ENCODE results near the gene DYRK1B.
A peak's percentile ranks its signal among the peaks of the same experiment; 100 is the strongest.

Gene DYRK1B

DNA sequence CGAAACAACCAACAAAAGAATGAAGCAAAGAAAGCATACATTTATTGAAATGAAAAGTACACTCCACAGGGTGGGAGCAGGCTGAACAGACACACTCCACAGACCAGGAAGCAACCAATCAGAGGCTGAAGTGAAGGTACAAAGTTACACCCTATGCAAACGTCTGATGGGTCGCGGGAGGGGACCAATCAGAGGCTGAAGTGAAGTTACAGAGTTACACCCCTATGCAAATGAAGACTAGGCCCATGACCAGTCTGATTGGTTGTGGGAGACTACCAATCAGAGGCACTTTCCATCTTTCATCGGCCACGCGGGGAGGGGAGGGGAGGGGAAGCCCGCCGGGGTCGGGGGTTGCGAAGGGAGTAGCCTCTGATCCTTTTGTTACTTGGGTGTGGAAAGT lies 24.6 kb upstream of the DYRK1B start:
- no peak for DNase-seq (ENCODE audit: low read depth)

DNA sequence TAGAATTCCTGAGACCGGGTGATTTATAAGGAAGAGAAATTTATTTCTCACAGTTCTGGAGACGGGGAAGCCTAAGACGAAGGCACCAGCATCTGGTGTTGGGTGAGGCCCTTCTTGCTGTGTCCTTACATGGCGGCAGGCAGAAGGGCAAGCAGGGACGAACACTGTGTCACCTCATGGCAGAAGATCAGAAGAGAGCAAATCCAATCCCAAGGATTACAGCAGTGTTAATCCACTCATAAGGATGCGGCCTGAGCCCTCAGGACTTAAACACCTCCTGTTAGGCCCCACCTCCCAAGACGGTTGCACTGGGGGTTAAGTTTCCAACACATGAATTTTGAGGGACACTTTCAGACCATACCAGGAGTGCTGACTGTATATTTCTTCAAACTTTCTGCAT lies 18.9 kb upstream of the DYRK1B start:
- DNase-seq (ENCODE audit: low read depth): no peak

DNA sequence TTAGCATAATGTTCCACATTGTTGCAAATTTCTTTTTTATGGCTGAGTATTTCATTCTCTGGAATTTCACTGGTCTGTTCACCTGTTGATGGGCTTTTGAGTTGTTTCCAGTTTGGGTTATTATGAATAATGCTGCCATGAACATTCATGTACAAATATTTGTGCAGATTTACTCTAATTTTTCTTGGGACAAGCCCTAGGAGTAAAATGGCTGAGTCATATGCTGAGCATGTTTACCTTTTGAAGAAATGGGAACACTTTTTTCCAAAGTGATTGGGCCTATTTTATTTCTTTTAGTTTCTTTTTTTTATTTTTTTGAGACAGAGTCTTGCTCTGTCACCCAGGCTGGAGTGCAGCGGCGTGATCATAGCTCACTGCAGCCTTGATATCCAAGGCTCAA lies 16.9 kb upstream of the DYRK1B start:
- DNase-seq (ENCODE audit: low read depth): no peak

DNA sequence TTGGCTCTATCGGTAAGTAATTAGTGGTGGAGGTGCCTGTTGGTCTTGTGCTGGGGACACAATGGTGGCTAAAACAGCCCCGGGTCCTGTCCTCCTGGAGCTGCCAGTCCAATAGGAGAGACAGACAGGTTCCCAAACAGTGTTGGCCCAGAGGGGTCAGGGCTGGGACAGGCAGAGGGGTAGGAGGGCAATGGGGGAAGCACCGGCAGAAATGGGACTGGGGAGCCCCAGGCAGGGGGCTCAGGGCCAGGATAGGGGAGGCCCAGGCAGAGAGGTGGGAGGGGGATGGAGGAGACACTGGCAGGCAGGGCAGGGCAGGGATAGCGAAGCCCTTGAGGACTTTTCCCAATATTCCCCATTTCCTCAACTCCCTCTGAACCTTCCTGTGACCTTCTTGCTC lies 14.4 kb upstream of the DYRK1B start:
- no peak for DNase-seq (ENCODE audit: low read depth)

DNA sequence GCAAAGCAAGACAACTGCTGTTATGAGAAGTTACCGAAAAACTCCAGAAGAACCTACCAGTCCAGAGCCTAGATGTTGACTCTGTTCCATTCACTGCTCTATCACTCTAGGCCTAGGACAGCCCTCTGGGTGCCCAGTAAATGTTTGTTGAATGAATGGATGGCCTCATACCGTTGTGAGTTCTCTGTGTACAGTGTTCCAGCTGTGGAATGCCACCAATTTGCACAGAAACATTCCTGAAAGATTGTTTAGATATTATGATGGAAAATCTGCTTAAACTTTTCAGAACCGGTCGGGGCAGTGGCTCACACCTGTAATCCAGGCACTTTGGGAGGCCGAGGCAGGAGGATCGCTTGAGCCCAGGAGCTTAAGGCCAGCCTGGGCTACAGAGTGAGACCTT lies 13.6 kb upstream of the DYRK1B start:
- no peak for DNase-seq (ENCODE audit: low read depth)

DNA sequence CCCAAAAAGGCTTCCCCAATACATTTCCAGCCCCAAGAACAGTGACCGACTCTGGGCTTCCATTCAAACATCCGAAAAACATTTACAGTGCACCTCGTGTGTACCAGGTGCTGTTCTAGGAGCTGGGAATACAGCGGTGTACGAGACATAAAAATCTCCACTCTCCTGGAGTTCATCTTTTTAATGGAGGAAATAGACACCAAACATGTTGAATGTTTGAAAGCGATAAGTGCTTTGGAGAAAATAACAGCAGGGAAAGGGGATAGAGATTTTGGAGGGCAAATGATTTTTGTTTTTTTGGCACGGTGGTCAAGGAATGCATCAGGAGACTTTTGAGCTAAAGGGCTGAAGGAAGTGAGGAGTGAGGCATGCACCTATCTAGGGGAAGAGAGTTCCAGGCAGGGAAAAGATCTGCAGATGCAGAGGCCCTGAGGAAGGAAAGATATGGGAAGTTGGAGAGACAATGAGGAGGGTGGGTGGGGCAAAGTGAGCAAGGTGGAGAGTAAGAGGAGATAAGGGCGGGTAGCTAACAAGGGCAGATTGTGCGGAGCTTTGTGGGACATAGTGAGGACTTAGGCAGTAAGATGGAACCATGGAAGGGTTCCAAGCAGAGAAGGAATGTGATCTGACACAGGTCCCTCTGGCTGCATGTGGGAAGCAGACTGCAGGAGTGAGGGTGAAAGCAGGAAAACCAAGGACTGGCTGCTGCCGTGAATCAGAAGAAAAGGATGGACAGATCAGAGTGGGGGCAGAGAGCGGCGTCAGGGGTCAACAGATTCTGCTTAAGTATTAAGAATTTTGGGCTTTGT lies 12.9 kb upstream of the DYRK1B start:
- DNase-seq (ENCODE audit: low read depth): no peak

DNA sequence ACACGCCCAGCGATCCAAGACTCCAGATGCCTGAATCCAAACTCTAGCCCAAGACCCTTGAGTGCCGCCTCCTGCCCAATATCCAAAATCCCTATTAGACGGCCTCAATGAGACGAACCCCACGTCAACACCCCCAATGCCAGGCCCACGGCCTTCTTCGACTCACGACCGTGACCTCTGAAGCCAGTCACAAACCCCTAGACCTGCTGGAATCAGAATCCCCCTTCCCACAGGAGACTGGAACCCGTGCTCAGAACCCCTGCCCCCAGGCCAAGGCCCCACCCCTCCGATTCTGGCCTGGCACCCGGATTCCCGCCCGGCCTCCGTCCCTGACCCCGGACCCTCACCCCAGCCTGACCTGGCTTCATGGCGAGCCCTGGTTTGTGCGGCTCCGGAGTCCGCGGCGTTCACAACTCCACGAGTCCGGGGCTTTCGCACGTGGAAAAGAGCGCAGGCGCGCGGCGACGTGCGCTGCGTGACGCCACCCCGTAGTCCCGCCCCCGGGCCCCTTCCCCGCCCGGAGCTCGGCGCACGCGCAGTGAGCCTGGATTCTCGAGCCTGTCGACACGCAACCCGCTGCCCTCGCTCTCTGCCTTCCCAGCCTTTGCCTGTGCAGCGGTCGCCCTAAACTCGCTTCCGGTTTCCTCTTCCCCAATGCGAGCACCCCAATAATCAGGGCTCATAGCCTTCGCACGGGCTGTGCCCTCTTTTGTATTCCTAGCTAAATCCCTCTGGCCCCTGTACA lies 12.1 kb upstream of the DYRK1B start, which contains the start of gene FBL:
Gene FBL, minus strand, starts transcription at position 447 of the 745 bp plus-strand sequence. Its CDS starts 79 bp downstream, at position 368.
- peak; percentile 58 for DNase-seq (ENCODE audit: low read depth)

DNA sequence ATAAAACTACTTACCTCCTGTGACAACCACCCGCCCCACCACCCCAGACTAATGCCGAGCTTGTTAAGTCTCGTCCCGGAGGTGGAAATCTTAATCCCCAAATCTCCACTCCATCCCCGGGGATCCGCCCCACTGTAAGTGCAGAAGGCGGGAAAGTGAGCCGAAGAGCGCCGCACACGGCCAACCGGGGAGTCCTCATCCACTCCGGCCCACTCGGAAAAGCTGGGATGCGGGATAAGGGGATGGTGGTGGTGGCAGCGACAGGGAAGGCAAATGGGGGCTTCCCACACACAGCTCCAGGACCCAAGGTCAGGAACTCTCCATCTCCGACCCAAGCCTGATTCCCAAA lies 11.6 kb upstream of the DYRK1B start:
- DNase-seq (ENCODE audit: low read depth): no peak

DNA sequence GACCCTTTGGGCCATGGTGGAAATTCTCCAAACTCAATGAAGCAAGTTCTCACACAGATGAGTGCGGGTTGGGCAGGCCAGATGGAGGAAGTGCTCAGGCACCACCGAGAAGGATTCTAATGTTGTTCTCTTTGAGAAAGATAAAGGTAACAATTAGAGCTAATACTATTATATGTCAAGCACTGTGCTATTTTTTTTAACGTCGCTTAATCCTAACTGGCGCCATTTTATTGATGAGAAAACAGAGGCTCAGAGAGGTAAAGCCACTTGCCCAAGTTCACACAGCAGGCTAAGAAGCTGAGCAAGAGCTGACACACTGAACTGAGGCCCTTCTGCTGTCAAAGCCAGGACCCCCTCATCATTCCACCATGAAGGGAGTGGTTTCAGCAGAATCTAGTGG lies 11.2 kb upstream of the DYRK1B start:
- no peak for DNase-seq (ENCODE audit: low read depth)

DNA sequence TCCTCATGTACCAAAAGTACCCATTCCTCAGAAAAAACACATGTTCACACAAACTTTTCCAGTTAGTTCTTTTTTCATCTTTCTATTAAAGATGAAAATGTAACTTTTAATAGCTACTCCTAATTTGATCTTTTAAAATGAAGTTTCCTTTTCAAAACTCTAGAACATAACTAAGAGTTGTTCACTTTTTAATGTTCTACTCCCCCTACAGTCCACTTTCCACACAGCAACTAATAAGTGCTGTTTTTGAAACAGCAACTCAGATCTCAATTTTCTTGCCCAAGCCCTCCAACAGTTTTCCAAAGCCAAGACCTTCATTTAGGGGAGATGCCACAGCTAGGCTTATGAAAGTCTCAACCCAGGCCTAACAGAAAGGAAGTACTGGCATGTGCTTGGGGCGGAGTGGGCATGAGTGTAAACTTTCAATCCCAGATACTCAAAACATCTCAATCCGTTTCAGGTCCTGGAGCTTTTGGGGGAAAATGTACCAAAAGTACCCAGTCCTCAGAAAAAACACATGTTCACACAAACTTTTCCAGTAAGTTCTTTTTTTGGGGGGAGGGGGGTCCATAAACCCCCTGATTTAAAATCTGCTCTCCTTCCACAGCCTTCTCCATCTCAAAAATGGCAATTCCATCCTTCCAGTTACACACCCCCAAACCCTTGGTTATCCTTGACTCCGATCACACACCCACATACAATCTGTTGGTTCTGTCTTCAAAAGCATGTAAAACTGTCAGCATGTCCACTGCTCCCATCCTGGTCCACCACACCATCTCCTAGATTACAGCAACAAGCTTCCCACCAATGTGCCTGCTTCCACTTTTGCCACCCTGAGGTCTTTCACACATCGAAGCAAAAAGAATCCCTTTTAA lies 10.2 kb upstream of the DYRK1B start:
- peak; percentile 22 for DNase-seq (ENCODE audit: low read depth)

DNA sequence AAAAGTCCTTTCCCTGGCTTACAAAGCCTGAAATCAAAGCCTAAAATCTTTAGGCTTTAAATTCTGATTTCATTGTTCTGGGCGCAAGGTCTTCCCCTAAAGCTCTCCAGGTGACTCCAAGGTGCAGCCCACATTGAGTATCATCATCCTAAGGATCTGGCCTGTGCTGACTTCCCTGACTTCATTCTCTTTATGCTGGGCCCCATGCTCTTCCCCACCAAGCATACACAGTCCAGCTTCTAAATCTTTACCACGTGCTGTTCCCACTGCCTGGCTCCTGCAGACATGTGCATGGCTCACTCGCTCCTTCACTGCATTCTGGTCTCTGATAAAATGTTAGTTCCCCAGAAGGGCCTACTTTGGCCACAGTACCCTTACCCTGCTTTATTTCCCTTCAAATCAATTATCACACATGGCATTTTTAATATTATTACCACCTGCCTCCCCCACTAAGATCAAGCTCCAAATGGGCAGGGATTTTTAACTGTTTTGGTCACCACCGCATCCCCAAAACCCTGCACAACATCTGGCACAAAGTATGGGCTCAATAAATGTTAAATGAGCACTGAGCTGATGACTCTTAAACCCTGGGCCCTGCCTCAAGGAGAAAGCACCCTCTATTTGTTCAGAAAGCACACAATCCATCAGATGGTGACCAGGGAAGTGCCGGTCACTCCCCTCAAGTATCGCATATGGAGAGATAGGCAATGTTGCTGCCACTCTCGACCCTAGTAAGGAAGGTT lies 8.9 kb upstream of the DYRK1B start:
- DNase-seq (ENCODE audit: low read depth): no peak

DNA sequence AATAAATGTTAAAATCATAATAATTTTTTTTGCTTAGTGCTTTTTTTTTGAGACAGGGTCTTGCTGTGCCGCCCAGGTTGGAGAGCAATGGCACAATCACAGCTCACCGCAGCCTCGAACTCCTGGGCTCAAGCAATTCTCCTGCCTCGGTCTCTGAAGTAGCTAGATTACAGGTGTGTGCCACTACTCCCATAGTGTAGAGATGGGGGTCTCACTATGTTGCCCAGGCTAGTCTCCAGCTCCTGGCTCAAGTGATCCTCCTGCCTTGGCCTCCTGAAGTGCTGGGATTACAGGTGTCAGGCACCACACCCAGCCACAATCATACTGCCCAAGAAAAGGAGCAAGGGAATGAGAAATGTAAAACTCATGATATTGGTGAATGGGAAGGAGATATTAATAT lies 7.1 kb upstream of the DYRK1B start:
- no peak for DNase-seq (ENCODE audit: low read depth)

DNA sequence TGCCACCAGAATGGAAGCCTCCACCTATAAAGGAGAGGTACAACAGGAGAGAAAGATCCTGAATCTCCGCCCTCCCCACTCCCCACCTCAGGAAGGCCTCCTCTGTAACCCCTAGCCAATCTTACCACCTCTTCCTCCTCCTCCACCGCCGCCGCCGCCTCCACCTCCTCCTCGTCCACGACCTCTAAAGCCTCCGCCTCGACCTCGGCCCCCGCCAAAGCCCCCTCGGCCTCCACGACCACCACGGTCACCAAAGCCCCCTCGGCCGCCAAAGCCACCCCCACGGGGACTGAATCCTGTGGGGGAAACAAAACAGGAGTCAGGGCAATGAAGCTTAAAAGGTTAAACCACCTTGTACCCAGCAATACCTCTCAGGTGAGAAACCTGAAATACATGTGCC lies 6.5 kb upstream of the DYRK1B start:
- DNase-seq (ENCODE audit: low read depth): no peak

DNA sequence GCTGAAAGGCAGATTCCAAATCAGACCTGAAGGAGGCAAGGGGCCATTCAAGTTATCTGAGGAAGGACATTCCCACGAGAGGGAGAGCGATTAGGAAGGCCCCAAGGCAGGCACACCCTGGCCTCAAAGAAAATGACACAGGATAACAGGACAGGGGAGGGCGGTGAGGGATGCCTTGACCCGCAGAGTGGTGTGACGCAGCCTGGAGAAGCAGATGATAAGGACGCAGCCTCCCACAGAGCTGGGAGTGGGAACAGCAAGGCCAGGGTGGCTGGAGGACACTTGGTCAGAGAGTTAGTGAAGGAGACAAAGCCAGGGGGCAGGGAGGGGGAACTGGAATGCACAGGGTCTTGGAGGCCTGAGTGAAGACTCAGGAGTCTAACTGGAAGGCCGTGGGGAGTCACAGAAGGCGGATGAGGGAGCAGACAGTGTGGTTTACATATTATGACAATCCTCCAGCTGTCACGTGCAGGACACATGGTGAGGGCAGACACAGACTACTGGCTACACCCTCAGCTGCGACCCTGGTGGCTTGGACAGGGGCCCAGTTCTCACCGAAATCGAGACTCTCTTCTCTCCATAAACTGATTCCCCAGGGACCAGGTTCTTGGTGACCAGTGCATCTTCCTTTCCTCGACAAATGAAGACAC lies 5.8 kb upstream of the DYRK1B start:
- DNase-seq (ENCODE audit: low read depth): no peak

DNA sequence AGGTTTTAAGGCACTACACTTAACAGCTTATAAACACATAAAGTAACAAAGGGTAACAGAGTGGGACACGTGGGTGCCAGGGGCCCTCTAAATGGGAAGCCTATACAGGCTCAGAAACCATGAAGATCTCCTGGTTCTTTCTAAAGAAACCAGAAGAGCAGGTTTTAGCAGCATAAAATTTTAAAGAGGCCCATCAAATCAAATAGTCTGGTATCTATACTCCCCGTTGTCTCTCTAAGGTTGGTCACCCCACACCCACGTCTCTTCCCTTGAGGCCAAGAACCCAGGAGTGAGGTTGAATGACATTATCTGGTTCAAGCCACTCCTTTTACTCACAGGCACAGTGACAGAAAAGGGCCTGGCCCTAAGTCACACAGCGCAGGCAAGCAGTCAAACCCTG lies 4.6 kb upstream of the DYRK1B start:
- DNase-seq (ENCODE audit: low read depth): no peak

DNA sequence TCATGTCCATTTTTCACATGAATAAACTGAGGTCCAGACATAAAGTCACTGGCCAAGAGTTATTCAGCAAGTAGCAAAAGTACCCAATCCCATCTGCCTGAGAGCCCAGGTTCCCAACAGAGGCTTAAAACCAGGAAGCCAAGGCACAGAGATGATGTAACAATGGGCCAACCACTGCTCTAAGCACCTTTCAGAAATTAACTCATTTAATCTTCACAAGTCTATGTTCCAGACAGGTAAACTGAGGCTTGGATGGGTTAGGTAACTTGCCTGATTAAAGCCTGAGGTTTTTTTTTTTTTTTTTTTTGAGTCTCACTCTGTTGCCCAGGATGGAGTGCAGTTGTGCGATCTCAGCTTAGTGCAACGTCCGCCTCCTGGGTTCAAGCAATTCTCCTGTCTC lies 4.0 kb upstream of the DYRK1B start:
- DNase-seq (ENCODE audit: low read depth): no peak

DNA sequence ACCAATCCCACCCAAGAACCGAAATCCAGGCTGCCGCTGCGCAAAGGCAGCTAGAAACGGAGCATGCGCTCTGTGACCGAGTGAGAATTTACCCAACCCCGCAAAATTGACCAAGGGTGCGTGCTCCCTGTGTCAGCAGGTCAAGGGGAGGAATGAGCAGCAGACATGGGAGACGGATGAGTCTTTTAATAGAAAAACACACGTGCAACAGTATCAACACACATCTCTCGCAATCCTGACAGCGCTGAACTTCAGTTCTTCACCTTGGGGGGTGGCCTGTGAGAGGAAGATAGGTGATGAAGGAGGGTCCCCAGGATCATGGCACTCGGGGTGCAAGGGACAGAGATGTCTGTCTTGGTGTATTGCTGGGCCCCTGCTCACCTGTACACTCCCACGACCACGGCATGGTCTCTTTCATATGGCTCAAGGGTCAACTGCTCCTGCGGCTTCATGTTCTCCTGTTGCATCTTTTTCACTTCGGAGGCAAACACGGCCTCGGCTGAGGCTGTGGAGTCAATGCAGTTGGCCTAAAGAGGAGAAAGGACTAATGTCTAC lies 402 bp upstream of the DYRK1B start:
- no peak for DNase-seq (ENCODE audit: low read depth)

DNA sequence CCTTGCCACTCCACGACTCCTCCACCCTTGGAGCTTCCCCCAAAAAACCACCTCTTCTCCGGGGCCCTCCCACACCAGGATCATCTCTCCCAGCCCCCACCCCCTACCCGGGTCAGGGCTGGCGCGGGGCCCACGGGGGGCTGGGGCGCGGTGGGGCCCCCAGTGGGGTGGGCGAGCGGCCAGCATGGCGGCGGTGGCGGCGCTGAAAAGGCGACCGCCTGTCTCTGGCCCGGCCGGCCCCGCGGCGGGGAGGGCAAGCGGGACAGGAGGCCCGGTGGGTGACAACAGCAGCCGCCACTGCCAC lies 850 bp downstream of the DYRK1B start:
- no peak for DNase-seq (ENCODE audit: low read depth)

DNA sequence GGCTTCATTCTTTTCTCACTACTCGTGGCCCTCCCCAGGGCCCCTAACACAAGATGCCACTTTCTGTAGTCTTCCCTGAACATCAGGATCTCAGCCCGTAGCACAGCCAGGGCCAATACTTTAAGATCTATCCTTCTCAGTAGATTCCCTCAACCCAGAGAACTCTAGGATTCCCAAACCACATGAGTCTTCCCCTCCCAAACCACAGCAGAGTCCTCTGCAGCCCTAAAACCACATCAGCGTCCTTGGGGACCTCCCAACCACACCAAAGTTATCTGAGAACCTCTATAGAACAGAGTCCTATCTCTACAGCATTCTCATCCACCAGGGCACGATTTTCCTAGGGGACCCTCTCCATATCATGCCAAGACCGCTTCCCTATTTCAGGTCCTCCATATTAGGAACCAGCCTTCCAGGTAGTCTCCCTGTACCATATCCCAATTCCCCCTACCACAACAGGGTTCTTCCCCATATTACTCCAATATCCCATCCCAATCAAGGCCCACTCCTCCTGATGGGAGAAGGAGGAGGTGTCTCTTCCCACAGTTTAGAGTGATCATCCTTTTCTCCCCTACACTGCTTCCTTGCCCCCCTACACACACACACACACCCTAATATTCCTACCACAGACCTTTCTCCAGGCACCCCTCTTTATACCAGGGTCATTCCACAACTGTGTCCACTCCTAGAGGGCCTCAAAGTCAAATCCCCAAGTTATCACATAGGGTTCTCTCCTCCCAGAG lies 1.4 kb downstream of the DYRK1B start:
- DNase-seq (ENCODE audit: low read depth): no peak

DNA sequence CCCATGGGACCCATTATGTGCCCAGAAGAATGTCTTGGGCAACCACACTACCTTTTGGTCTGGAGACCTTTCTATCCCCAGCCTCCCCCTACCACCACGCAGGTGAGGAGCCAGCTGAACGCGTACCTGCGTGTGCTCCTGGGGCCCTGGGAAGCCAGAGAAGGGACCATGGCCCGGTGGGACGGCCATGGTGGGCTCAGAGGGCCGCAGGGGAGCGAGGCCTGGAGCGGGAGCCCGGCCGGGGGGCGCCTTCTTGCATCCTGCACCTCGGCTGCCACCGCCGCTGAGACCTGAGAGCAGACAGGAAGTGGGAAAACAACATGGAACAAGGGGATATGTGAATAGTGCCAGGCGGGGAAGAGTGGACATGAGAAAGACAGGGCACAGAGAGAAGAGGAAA lies 2.3 kb downstream of the DYRK1B start:
- no peak for DNase-seq (ENCODE audit: low read depth)

DNA sequence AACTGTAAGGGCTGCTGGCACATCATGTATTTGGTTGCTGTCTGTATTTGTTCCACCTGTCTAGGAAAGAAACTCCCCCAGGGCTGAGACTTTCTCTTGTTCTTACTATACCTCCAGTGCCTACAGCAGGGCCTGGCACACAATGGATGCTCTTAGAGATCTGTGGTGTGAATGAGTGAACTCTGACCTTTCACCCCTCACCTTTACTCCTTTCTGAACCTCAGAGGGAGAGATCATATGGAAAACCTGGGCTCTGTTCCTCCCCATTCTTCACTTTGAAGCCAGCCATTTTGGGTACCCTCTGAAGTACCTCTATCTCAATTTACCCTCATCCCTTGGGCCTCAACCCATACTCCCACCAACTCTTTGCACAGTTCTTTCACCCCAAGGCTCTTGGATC lies 3.1 kb downstream of the DYRK1B start:
- DNase-seq (ENCODE audit: low read depth): no peak
